GM21526 (cell line): Measurements from ENCODE around the gene GPD1.
"Not testable (repeated sequence)": the region's sequence is repeated elsewhere in the genome, so short reads cannot be mapped to it uniquely, and the experiment has no call there.

Experiments
- ATAC-seq: cut with Tn5 transposase; IDR thresholded peaks from one replicate; pipeline ENCODE4 v1.9.1; 2021; ENCODE audit warnings: moderate library complexity; ENCODE audit not compliant: unreplicated experiment, low FRiP score

Gene GPD1

DNA sequence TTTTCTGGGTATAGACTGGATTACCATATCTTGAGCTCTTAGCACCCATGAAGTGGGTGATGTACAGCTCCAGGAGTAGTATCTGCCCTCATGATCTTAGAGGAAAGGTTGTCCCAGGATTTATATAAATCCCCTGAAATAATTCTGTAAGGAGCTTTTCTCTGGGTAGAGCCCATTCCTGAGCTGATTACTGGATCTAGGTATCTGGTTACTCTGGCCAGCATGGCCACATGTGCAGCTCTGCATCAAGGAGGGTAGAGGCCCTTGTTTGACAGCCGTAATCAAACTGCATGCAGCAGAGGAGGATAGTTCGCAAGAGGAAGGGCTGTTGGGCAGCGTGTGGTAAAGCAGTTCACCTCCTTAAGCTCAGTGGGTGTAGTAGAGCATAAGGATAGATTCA lies 16.7 kb downstream of the GPD1 start:
- ATAC-seq: no peak

DNA sequence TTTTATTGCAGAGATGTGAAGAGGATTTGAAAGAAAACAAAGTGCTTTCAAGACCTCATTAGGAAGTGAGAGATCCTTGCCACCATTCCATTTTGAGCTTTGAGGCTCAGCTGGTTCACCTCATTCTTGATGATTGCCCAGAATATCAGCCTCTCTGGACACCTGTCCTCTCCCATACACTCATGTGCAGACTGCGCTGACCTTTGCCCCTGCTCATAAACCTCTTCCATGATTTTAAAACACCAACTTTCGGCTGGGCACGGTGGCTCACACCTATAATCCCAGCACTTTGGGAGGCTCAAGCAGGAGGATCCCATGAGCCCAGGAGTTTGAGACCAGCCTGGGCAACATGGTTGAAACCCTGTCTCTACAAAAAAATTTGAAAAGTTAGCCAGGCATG lies 17.1 kb downstream of the GPD1 start:
- ATAC-seq: no peak

DNA sequence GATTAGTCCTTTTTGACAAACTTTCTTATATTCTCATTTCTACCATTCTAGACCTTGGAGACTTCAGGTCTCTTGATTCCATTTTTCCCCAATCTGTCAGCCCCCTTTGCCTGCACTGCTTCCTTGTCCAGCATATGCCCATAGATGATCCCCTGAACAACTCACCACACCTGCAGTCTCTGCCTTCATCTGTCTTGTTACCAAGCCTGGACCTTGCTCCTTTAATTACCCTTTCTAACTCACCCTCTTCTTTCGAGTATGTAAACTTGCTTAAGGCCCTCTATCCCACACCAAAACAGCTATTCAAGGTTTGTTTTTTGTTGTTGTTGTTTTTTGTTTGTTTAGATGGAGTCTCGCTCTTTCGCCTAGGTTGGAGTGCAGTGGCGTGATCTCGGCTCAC lies 17.8 kb downstream of the GPD1 start:
- no peak for ATAC-seq

DNA sequence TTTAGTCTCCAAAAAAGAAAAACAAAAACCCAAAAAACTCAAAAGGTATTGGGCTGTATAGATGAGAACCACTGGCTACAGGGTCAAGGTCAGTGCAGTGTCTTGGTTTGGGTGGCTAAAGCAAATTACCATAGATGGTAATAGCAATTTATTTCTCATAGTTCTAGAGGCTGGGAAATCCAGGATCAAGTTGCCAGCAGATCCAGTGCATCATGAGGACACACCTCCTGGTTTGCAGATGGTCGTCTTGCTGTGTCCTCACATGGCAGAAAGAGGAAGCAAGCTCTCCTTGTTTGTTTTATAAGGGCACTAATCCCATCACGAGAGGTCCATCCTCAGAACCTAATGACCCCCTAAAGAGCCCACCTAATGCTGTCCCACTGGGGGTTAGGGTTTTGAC lies 19.4 kb downstream of the GPD1 start:
- ATAC-seq: no peak

DNA sequence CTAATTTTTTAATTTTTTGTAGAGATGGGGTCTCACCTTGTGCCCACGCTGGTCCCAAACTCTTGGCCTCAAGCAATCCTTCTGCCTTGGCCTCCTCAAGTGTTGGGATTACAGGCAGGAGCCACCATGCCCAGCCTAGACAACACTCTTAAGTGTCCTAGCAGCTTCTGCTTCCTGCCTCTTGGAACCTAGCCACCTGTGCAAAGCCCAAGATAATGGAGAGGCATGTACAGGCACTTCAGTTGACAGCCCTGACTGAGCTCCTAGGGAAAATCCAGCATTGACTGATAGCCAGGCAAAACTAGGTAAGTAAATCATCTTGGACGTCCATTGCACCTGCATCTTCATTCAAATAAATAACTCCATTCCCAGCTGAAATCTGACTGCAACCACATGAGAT lies 23.7 kb downstream of the GPD1 start:
- no peak for ATAC-seq

DNA sequence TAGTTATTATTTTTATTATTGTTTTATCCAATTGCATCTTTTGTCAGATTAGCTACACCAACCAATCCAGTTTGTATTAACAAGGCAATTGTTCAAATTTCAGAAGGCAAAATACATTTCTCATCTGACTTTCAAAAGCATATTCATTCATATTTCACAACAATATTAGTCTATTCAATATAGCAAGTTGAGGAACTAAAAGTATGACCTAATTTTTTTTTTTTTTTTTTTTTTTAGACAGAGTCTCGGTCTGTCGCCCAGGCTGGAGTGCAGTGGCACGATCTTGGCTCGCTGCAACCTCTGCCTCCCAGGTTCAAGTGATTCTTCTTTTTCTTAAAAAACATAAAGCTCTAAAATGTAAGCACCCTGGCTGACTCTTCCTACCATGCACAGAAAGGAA lies 25.5 kb downstream of the GPD1 start:
- no peak for ATAC-seq

DNA sequence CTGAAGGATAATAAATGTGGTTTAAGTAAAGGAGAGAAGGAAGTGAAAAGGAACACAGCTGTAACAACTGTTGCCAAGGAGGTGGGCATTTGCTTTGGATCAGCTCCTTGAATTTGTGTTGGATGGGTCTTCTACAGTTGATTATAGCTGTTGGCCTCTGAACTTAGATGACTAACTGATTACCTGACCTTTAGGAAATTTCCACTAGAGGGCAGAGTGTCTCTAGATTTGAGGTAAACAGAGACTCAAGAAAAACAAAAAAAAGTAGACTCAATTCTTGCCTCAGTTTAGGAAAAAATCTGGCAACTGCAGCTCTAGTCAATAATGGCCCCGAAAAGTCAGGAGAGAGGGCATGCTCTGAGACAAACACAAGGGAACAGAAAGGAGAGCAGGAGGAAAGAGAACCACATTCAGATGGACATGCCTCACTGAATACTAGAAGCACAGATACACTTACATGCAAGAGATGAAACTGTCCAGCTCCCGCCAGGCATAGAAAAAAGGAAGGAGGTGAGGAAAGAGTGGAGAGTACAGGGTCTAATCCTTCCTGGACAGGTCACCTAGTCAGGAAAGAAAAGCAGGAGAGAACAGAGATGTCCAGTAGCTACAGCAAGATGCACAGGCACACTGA lies 28.8 kb downstream of the GPD1 start:
- no peak for ATAC-seq

DNA sequence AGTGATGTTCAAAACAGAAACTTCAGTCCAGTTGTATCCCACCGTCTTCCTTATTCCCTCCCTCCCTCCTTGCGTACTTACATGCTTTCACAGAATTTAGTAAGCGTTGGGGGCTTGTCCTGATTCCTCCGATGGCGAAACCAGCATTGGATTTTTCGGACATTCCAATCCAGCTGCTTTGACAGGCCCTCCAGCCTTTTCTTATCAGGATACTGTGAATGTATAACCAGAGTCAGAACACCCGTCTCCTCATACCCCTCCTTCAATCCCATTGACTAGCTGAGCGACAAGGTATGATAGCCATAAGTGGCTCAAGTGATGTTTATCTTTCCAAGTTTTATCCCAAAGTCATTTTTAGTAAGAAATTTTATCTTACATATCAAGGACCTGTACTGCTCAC lies 39.2 kb downstream of the GPD1 start:
- no peak for ATAC-seq

DNA sequence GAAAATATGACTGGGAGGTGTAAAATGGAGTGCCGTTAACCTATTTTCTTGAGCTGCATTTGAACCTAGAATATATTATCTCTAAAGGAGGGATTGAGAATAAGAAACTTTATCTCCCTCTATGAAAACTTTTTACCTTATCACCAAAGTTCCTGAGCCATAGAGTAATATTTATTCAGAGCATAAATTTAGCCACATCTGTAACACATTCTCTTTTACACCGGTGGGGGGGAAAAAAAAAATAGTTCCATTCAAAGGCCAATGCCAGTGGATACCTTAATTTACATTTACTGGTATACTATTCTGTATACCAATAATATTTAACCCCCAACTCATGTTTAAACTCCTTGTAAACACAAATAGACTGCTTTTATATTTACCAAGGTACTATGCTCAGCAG lies 41.6 kb downstream of the GPD1 start:
- ATAC-seq: no peak

DNA sequence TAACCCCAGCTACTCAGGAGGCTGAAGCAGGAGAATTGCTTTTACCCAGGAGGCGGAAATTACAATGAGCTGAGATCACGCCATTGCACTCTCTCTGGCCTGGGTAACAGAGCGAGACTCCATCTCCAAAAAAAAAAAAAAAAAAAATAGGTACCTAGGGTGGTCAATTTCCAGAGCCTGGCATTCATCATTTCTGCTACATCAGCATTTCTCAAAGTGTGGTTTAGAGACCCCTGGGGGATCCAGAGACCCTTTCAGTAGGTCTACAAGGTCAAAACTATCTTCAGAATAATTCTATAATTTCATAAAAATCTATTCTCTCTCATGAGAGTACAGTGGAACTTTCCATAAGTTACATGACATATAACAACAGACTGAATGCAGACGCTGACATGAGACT lies 43.5 kb downstream of the GPD1 start:
- ATAC-seq: no peak

DNA sequence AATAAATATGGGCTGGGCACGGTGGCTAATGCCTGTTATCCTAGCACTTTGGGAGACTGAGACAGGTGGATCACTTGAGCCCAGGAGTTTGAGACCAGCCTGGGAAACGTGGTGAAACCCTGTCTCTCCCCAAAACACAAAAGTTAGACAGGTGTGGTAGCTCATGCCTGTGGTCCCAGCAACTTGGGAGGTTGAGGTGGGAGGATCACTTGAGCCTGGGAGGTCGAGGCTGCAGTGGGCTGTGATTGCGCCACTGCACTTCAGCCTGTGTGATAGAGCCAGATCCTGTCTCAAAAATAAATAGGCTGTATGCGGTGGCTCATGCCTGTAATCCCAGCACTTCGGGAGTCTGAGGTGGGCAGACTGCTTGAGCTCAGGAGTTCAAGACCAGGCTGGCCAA lies 44.2 kb downstream of the GPD1 start:
- not testable (repeated sequence) for ATAC-seq

DNA sequence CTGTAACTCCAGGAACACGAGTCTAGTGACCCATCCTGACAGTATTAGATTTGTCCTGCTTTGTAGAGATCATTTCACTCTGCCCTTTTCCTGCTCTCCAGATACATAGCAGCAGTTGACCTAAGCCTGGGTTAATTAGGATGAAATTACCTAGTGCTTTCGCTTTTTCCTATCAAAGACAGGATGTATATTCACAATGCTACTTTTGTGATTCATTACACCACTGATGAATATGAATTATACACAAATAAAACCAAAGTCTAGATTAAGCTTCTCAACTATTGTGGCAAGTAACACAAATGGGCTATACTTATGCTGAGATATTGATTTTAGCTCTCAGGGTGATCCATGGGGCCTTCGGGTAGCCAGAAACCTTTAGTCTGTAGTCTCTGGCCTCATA lies 45.5 kb downstream of the GPD1 start:
- ATAC-seq: no peak

DNA sequence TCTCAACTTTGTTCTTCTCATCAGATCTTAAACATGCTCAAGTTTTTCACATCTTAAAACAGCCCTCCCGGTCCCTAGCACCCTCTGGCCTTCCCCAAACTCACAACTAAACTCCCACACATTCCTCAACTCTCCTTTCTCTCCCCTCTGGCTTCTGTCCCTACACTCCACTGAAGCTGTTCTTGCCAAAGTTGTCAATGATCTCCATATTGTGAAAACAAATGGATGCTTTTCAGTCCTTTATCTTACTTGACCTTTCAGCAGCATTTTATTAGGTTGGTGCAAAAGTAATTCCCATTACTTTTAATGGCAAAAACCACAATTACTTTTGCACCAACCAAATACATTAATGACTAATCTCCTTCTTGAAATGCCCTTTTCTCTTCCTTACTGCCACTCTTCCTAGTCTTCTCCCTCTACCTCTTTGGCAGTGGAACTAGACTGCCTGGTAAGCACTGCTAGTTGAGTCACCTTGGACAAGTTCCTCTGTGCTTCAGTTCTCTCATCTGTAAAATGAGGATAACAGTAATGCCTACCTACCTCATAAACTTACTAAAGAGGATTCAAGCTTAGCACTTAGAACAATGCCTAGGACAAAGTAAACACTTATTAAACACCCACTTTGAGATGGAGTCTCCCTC lies 47.4 kb downstream of the GPD1 start:
- ATAC-seq: no peak

DNA sequence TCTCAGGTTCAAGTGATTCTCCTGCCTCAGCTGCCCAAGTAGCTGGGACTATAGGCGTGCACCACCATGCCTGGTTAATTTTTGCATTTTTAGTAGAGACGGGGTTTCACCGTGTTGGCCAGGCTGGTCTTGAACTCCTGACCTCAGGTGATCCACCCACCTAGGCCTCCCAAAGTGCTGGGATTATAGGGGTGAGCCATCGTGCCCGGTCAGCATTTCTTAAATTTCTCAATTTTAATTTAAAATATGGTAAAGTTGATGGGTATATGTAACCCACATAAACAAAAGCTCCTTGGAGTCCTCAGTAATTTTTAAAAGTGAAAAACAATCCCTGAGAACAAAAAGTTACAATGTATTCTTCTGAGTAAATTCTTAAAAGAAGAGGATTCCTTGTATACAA lies 51.1 kb downstream of the GPD1 start:
- not testable (repeated sequence) for ATAC-seq

DNA sequence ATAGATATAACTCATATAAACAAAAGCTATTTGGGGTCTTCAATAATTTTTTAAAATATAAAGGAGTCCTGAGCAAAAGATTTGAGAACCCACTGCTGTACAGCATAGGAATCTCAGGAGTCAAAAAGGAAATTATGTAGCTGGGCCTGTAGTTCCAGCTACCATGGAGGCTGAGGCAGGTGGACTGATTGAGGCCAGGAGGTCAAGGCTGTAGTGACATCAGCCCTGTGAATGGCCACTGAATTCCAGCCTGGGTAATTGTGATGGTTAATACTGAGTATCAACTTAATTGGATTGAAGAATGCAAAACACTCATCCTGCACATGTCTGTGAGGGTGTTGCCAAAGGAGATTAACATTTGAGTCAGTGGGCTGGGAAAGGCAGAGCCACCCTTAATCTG lies 52.8 kb downstream of the GPD1 start:
- ATAC-seq: no peak

DNA sequence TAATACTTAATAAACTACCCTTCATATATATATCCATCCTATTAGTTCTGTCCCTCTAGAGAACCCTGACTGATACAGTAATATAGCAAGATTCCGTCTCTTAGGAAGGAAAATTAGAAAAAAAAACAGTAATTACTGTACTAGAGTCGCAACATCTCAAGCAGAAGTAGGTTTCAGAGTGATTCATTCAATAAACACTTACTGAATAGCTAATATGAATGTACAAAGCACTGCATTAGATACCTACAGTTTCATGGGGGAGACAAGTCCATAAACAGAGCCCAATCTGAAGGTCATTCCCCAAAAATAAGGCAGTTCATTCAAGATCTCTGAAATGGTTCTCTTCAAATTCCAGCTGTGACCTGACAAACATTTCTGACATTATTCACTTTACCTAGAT lies 53.5 kb downstream of the GPD1 start:
- ATAC-seq: no peak

DNA sequence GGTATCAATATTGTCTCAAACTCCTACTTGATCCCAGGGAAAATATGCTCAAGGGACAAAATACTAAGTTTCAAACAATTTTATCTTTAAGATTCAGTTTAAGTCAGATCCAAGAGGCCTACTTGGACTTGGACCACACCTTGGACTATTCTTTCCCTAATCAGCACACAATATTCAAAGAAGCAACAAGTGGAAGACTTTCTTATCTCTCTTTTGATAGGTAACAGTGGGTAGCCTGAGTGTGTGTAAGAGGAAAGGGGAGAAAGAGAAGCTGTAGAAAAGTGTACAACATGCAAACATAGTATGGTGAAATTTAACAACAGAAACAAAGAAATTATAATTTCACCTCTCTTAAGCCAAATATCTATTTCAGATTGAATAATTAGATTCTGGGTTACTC lies 56.8 kb downstream of the GPD1 start:
- ATAC-seq: no peak
